Kidney glomerular epithelial cell (primary cell): ENCODE results near the gene PGM5.

Source experiments
- DNase-seq: peaks from one replicate; lab custom pipeline; 2025; lab: John Stamatoyannopoulos, UW

The PGM5 gene

GRCh38 chr9:68538200-68538599, 181.8 kb downstream of the PGM5 start:
- DNase-seq = no peak

GRCh38 chr9:68540712-68541535, 184.5 kb downstream of the PGM5 start, which contains the start of gene TMEM252:
TMEM252 (minus strand) TSS chr9:68540883; CDS start chr9:68540814, 69 bp downstream.
- DNase-seq = peak; percentile 48

DNA sequence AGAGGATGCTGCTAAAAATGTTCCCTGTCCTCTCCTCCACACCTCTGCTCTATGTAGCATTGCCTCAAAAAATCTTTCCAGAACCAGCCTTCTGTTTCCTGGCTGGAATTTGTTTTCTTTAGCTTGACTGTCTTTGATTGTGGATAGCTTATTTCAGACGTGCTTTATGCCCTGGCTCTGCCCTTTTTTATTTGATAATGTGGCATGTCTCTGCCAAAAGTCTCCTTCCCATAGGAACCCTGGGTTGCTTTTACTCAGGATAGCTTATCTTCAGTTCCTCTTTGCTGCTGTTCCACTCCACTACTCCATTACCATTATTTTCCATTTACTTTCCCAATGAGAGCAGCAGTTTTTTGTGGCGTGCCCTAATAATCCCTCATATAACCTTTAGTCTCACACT, 185.2 kb downstream of the PGM5 start:
- no peak for DNase-seq

DNA sequence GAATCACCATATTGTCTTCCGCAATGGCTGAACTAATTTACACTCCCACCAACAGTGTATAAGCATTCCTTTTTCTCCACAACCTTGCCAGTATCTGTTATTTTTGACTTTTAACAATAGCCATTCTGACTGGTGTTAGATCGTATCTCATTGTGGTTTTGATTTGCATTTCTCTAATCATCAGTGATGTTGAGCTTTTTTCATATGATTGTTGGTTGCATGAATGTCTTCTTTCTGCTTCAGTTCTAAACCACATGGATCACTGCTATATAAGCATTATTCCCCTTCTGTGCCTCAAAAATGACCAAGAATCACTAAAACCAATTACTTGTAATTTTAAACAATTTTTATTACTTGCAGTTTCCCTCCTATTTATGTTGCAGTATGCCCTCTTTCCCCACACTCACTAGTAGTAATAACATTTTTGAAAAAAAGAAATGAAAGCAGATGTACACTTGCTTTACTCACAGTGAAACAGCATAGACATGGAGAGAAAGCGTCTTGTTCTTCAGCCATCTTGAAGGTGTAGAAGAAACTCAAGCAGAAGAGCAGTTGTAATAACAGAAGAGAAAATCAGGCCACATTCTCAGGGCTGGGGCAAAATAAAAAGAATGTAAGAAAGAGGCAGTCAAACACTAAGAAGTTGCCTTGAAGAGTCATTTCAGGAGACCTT, 188.8 kb downstream of the PGM5 start:
- no peak for DNase-seq

GRCh38 chr9:68546596-68547390, 190.4 kb downstream of the PGM5 start:
- peak; percentile 90 for DNase-seq

DNA sequence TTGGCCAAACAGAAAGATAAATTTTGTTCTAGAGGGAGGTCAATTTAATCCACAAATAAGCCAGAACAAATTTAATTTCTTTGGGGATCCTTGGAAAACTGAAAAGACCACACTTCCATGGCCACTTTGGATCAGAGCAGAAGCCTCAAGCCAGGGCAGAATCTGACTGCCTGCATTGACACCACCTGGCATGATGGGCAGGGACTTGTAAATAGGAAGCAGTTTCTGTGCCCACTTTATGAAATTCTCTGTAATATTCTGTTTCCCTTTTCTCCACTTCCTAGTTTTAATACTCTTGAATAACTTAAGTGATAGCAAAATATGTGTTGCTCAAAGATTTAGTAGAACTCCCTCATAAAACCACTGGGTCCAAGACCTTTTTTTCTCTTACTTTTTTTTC, 191.0 kb downstream of the PGM5 start:
- DNase-seq = no peak

DNA sequence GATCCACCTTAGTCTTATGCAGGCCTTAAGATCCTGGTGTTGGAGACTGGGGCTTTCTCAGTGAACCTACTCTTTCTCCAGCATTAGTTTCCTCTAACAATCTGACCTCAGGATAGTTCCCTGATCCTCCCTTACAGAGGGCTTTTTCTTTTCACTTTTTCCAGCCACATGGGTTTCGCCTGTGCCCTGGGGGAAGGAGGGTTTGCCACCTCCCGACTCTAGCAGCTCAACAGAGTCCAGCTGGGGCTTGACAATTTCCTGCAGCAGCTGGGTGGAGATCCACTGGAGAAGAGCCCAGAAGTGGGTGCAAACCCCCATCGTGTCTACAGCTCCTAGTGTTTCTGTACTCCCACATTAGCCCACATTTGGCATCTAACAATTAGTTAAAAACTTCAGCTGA, 191.8 kb downstream of the PGM5 start:
- DNase-seq = no peak

- no peak for DNase-seq
These were observed 194.8 kb downstream of the PGM5 start for GRCh38 chr9:68551191-68551590.

DNA sequence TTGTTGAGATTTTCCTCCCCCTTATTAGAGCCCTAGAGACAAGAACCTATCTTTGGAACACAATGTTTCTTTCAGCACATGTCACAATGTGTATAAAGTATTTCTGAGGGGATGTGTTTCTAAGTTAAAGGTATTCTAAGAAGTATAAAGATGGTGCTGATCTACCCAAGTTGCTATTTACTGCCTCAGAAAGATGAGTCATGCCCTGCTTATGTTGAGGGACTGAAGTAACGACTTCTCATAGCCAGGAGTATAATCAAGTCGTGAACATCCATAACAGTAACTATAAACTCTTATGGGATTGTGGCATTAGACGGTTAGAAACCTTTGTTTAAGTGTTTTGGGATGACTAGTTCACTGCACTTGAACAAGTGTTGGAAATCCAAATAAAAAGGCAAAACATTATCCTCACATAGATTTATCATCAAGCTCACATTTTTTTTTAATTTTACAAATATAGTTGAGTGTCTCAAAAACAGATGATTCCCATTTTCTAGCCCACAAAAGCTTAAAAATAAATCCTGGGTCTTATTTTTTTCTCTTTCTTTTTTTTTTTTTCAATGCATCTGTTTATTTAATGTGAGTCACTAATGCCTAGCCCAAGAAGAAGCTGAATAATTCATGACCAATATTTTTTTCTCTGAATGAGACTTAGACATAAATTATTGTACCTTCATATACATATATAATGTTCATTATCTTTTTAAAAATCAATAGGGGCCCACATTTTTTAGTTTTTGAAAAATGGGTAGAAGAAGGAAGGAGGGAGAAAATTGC, 196.5 kb downstream of the PGM5 start:
- DNase-seq = peak; percentile 59

DNA sequence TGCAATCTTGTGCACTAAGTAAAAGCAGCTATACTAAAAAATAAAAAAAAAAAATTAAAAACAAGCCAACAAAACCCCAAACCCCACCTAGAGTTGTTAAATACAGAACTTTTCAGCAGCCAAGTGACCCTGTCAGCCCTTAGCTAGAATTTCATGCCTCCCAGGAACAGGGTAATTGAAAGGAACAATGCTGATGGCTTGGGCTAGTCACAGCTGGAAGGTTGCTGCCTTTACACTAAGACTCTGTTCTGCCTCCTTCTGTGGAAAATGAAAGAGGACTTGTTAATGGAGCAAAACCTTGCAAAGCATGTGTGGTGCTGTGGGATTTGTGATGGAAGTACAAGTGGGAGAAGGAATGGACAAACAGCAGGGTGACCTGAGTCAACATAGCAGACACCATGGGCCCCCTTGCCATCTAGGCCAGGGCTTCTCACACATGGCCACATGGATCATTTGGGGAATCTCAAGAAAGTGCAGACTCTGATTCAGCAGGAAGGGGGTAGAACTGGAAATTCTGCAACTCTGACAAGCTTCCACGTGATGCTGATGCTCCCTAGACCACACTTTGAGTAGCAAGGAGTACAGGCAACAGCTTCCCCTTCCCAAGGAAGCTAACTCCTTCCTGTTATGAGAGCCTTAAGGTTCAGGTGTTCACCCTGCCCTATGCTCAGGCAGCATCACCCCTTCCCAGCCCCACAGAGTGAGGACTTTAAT, 199.2 kb downstream of the PGM5 start:
- DNase-seq = no peak

DNA sequence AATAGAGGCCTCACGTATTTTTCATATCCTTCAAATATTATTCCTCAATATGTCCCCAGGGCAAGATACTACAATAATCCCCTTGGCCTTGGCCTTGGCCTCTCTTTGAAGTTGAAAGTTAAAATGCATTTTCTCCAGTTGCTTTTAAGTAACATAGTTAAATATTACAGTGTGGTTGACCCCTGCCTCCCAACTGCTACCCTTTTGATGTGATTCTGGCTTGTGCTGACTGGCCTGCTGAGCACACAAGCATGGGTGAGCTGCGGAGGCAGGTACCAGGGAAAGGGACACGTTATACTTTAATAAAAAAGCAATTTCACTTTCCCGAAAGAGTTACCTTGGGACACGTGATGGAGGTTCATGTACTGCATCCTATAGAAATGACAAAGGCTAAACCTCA, 202.1 kb downstream of the PGM5 start:
- DNase-seq = no peak

DNA sequence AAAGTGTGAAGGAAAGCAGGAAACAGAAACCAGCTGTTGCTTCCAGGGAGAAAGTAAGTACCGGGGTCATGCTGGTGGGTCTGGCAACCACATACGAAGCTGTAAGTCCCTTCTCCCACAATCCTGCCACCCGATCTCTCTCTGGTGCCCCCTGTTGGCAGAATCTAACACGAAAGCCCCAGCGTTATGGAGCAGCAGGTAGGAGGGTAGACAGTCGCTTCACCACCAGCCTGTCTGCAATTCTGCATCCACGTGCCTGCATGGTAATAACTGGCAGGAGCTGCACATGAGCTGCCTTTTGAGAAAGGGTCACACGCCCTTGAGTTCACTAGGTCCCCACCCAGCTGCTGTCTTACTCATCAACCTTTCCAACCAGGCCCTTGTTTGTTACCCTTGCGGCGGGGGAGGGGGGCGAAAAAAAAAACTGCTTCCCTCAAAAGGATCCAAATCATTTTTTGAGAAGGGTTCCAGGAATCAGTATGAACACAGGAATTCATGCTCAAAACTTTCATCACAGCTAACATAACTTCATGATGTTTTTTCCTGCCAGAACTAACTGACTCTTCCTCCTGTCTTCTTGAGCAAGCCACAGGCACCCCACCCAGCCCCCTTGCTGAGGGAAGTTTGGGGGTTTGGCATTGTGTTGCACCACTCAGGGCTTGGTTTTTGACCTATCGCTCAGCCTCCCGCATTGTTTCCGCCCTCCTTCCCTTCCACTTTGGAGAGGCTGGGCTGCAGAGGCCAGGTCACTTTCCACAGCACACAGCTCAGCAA, 203.8 kb downstream of the PGM5 start:
- no peak for DNase-seq

DNA sequence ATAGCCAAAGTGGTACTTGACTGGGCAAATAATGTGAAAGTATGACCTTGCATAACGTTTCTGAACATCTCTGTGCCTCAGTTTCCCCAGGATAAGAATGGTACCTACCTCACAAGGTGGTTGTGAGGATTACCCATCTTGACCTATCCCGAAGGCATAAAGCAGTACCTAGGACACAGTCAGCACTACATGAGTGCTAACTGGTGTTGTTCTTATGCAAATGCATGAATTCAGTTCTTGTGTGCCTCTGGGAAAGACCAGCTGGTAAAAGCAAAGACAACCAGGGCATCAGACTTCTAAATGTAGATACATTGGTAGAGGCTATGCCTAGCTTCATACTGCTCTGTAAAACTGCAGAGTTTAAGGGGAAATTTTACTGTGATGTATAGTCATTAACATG, 206.1 kb downstream of the PGM5 start:
- DNase-seq = no peak

GRCh38 chr9:68567565-68567964, 211.2 kb downstream of the PGM5 start:
- no peak for DNase-seq

DNA sequence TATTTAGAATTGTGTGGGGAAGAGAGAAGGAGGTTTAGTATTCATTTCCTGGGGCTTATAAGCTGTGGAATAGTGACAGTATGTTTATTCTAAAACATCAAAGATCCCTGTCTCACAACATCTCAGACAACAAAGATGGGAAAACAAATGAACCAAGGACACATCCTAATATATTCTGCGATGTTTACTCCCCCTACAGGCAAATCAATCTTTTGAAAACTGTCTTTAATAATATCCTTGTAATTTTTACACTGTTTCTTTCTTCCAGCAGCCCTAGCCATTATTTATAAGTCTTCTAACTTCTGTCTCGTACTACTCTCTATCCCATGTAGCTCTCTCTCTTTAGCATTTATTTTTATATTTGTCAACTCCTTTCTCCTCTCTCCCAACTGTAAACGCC, 217.7 kb downstream of the PGM5 start:
- DNase-seq = no peak

DNA sequence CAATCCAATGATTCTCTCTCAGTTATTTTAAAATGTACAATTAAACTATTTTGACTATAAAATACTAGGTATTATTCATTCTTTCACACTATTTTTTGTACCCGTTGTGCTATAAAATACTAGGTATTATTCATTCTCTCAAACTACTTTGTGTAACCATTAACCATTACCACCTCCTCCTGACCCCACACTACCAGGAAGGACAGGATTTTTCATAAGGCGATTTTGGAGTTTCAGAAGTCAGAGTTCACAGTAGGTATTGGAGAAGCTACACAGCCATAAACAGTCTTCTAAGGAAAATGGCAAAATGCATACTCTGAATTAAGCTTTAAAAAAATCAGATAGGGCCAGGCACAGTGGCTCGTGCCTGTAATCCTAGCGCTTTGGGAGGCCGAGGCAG, 219.4 kb downstream of the PGM5 start:
- DNase-seq = no peak

GRCh38 chr9:68577774-68578591, 221.6 kb downstream of the PGM5 start:
- no peak for DNase-seq
